Measurements from ENCODE around the gene FRMD4A. TPM values are rescaled to one million over a fixed set of nuclear protein-coding genes. Genes with fewer than 3 reads are reported as not detected.

Gene FRMD4A
- total RNA-seq, 1 experiment from 2014 or later = 19.6 TPM

DNA sequence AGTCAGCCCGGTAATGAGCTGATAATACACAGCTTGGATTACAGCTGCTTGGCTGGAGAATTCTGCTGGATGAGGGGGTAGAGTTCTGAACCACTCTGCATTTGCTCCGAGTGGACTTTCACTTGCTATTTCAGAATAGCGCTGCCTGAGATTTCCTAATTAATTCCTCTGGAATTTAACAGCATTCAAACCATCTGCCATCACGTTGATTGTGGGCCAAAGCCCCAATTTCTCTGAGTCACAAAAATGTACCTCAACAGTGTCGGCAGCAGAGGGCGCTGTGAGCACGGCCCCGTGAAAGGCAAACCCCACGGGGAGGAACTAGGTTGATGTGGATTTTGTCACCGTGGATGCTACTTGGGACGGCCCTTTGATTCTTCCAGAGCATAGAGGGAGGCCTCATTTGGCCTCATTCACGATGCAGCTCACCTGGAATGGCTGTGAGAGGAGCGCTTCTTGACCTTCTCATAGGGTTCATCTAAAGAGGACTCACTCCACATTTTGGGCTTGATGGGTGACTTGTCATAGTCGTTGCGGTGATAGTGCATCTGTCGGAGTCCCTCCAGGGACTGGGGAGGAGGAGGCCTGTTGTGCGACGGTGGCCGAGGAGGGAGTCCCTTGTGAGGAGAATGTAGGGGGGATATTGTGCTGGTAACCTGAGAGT is 670.7 kb downstream of the FRMD4A start:
- Histone ChIP-seq H4K20me1 (ENCODE audit: control insufficient read depth, insufficient read depth, insufficient read length) (no peaks in the 10 kb centered on the region), H4K8ac (replicated peaks; ENCODE audit: insufficient read length, low read depth, low read length) (no peak overlapping the region), H3K23me2 (ENCODE audit: insufficient read length, low read depth, low read length, poor library complexity, severe bottlenecking) (no peaks in the 10 kb centered on the region), H3K4me2 (ENCODE audit: insufficient read depth, insufficient read length, low read length) (no peak overlapping the region), H2BK15ac (ENCODE audit: low read depth, low read length) (no peak overlapping the region), H3K27me3 (ENCODE audit: insufficient read depth, low read length) (no peaks in the 10 kb centered on the region), H3K9ac (ENCODE audit: extremely low read depth, insufficient read length, low read length) (no peak overlapping the region), H3K4me1 (ENCODE audit: insufficient read depth, low read length) (no peaks in the 10 kb centered on the region), H3K56ac (ENCODE audit: insufficient read length, low read depth, low read length) (no peak overlapping the region), H2BK5ac (ENCODE audit: insufficient read length, low read length) (no peak overlapping the region), H3K9me3 (ENCODE audit: control insufficient read depth, low read depth, low read length) (no peaks in the 10 kb centered on the region), H3T11ph (ENCODE audit: low read length) (no peak overlapping the region), H2AK5ac (ENCODE audit: insufficient read length, low read length) (no peak overlapping the region), H2BK12ac (ENCODE audit: insufficient read length, low read depth, low read length) (no peak overlapping the region), H3K14ac (ENCODE audit: insufficient read depth, low read length) (no peak overlapping the region), H2AFZ (ENCODE audit: low read length) (no peak overlapping the region), H3K4ac (ENCODE audit: low read depth, low read length) (no peak overlapping the region), H3K79me1 (ENCODE audit: insufficient read depth, low read depth, low read length, poor library complexity, severe bottlenecking) (no peaks in the 10 kb centered on the region), H2BK120ac (ENCODE audit: low read depth, low read length, poor library complexity, severe bottlenecking) (no peak overlapping the region), H2BK20ac (ENCODE audit: low read depth, low read length, poor library complexity, severe bottlenecking) (no peak overlapping the region), H3K23ac (ENCODE audit: insufficient read length, low read depth, low read length) (no peak overlapping the region), H3K27ac (ENCODE audit: insufficient read length, low read depth, low read length) (no peak overlapping the region), H4K5ac (ENCODE audit: insufficient read length, low read depth, low read length) (no peak overlapping the region), H3K18ac (ENCODE audit: insufficient read length, low read depth, low read length) (no peak overlapping the region), H3K79me2 (ENCODE audit: insufficient read depth, low read length) (no peaks in the 10 kb centered on the region), H4K91ac (ENCODE audit: insufficient read length, low read depth, low read length) (no peak overlapping the region)
- peak; percentile 97 for TF ChIP-seq CTCF (conservative IDR thresholded peaks at IDR 0.05)
- Mint-ChIP-seq H3K9me3 (no peaks in the 10 kb centered on the region), H3K4me3 (no peak overlapping the region), H3K4me1 (peaks cover 15 to 18% of the 10 kb centered on the region in 2 experiments), H3K27me3 (ENCODE audit: low read depth) (no peaks in the 10 kb centered on the region), H3K27ac (peak overlapping the region; percentile 4 to 92 (median 64); a peak in 5 of 7 replicates), H3K36me3 (ENCODE audit: insufficient read depth in 1 of 3, low read depth in 3 of 3) (peaks cover 8 to 19% (median 18%) of the 10 kb centered on the region in 3 experiments; a peak in 5 of 7 replicates)
- no CpG with 5 or more reads among the region's 19 CpGs for WGBS (ENCODE audit: extremely low coverage, insufficient read length, low lambda C conversion rate)
- DNase-seq = no peak

Measured in H9 (cell line).